Motor neuron (in vitro differentiated cells): ENCODE results near the gene ABCF2. TPM values are rescaled to one million over a fixed set of nuclear protein-coding genes. Genes with fewer than 3 reads are reported as not detected.

ENCODE experiments used
- ATAC-seq, 8 experiments: fragments of 200-7000 bp; cut with Tn5 transposase; replicated peaks in 6 of 8; 2 replicates each; pipeline ENCODE4 v1.8.0; 2021; ENCODE audit warnings: mild to moderate bottlenecking in 8 of 8, moderate library complexity in 8 of 8
- H3K27ac ChIP-seq, 2 donors: fragments of 250-450 bp; sonication (Bioruptor Pico); 2 replicates each; pipeline ENCODE4 v1.9.0; 2021; ENCODE audit warnings: antibody characterized with exemption in 2 of 2, mild to moderate bottlenecking in 2 of 2, moderate library complexity in 1 of 2
- H3K4me1 ChIP-seq, 2 donors: fragments of 250-450 bp; sonication (Bioruptor Pico); replicated peaks in 1 of 2; 2 replicates each; pipeline ENCODE4 v1.6.1; 2021; ENCODE audit warnings: antibody characterized with exemption in 2 of 2, mild to moderate bottlenecking in 2 of 2, moderate library complexity in 1 of 2
- H3K4me3 ChIP-seq, 5 donors: fragments of 250-450 bp; sonication (Bioruptor Pico); 2 replicates each; pipeline ENCODE4 v1.9.0; 2021; ENCODE audit warnings: antibody characterized with exemption in 5 of 5, mild to moderate bottlenecking in 5 of 5, moderate library complexity in 4 of 5
- WGBS, 10 experiments: fragments of 450-650 bp; shearing (Covaris generic); methylation state at CpG; one replicate each; pipeline ENCODE4 v1.0.0; 2022; 5-methylcytosine and 5-hydroxymethylcytosine counted together
- in situ Hi-C, 9 experiments: fragments of 400-800 bp; cut with MboI; loops; one replicate each; pipeline ENCODE4 v1.15.0; 2021; ENCODE audit warnings: low sequenced_read_pairs in 9 of 9, low pct_unique_long_range_greater_than_20kb in 2 of 9; ENCODE audit not compliant: unreplicated experiment in 9 of 9
- total RNA-seq, 8 experiments: library from RNA; unstranded; fragments of 300-600 nt; gene quantifications; 2 replicates each; pipeline versions ENCODE4 v1.2.3 to v1.2.4, GENCODE V29; 2022

The ABCF2 gene
- total RNA-seq, 8 experiments from 2014 or later = 22.1 to 77.3 (median 43.9) TPM

- in situ Hi-C loops = no loop called here
- Histone ChIP-seq H3K27ac (no peak overlapping the region), H3K4me3 (no peak overlapping the region), H3K4me1 (no peaks in the 10 kb centered on the region)
- 0 to 86% (median 62%) methylated on average over 1 to 7 of the region's 10 CpGs; no CpG with 5 or more reads in 3 of the 10 experiments for WGBS, 10 experiments
- ATAC-seq = peak in 3 of 8 experiments; percentile 36 to 59 (median 50)
Measured at GRCh38 chr7:151261529-151261928, 34.5 kb upstream of the ABCF2 start.

DNA sequence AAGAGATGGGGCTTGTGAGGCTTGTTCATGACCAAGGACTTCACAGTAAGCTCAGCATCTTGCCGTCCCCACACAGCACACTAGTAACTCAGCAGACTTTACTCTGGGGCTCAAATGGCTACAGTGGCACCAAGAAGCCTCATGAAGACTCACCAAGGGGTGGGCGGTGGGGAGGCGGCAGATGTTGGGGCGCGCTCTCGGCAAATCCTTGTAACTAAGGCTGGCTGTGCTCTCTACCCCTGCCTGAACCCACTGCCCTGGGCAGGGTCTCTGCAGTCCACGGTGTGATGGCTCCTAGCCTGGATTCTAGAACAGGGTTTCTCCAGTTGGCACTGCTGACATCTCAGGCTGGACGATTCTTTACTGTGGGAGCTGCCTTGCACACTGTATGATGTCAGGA lies 33.9 kb upstream of the ABCF2 start:
- ATAC-seq = no peak
- Histone ChIP-seq H3K4me3 (no peak overlapping the region), H3K4me1 (no peaks in the 10 kb centered on the region), H3K27ac (no peak overlapping the region)
- WGBS, 10 experiments = 0 to 92% (median 75%) methylated on average over 1 to 4 of the region's 8 CpGs; no CpG with 5 or more reads in 5 of the 10 experiments
- in situ Hi-C loops = no loop called here

DNA sequence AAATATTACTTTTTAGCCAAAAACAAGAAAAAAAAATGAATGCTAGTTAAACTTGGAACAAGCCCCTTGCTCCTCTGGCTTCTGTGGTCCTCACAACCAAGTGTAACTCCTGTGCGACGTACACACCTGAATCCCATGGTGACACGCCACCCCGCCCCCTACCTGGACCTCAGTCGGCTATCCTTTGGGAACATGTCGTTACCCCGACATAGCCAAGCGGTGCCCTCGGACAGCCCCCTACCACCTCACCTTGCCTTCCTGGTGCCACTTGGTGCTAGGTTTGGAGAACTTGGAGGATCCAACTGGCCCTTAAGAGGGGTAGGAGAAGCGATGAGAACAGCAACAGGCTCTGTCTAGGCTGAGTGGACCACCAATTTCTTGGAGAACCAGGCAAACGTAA lies 33.5 kb upstream of the ABCF2 start:
- in situ Hi-C loops = no loop called here
- Histone ChIP-seq H3K4me1 (no peaks in the 10 kb centered on the region), H3K27ac (no peak overlapping the region), H3K4me3 (no peak overlapping the region)
- WGBS, 10 experiments = 82 to 93% (median 88%) methylated on average over 3 to 10 of the region's 11 CpGs; no CpG with 5 or more reads in 5 of the 10 experiments
- ATAC-seq = no peak

- Histone ChIP-seq H3K27ac (no peak overlapping the region), H3K4me1 (peaks cover 6 to 7% of the 10 kb centered on the region in 2 donors), H3K4me3 (no peak overlapping the region)
- no peak for ATAC-seq
- WGBS, 10 experiments = 58 to 100% (median 95%) methylated on average over 2 to 3 of the region's 7 CpGs; no CpG with 5 or more reads in 6 of the 10 experiments
- in situ Hi-C loops = no loop called here
Measured at GRCh38 chr7:151257990-151258389, 31.0 kb upstream of the ABCF2 start.

- 0 to 88% (median 63%) methylated on average over 1 to 16 of the region's 16 CpGs; no CpG with 5 or more reads in 3 of the 10 experiments for WGBS, 10 experiments
- Histone ChIP-seq H3K4me3 (no peak overlapping the region), H3K4me1 (peaks cover 13 to 14% of the 10 kb centered on the region in 2 donors), H3K27ac (no peak overlapping the region)
- ATAC-seq = no peak
- in situ Hi-C loops = no loop called here
Measured at GRCh38 chr7:151256410-151257045, 29.5 kb upstream of the ABCF2 start.

GRCh38 chr7:151255390-151255789 lies 28.4 kb upstream of the ABCF2 start:
- Histone ChIP-seq H3K4me3 (no peak overlapping the region), H3K27ac (no peak overlapping the region), H3K4me1 (peaks cover 23 to 25% of the 10 kb centered on the region in 2 donors)
- ATAC-seq = no peak
- WGBS, 10 experiments = 23 to 100% (median 74%) methylated on average over 1 to 6 of the region's 7 CpGs; no CpG with 5 or more reads in 1 of the 10 experiments
- in situ Hi-C loops = no loop called here

DNA sequence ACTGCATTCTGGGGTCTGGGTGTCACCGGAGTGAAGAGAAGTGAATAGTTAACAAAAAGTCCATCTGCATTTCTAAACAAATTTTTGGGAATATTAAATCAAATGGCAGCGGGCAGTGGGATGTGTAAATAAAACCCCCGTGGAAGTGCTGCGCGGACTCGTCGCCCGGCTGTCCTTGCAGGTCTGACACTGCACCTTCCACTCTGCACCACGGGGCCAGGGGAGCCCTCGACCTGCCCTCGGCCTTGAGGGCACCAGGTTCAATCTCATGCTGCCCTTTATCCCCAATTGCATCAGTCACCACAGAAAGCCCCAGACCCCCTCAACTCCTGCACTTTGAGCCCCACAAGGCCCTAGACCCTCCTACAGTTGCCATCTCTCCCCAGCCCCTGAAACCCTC lies 27.8 kb upstream of the ABCF2 start:
- Histone ChIP-seq H3K27ac (no peak overlapping the region), H3K4me3 (no peak overlapping the region), H3K4me1 (peaks cover 27 to 30% of the 10 kb centered on the region in 2 donors)
- 75 to 100% (median 85%) methylated on average over 1 to 11 of the region's 11 CpGs; no CpG with 5 or more reads in 4 of the 10 experiments for WGBS, 10 experiments
- in situ Hi-C loops = no loop called here
- no peak for ATAC-seq

- H3K4me3 ChIP-seq = no peak overlapping the region
- ATAC-seq = no peak
- H3K4me1 ChIP-seq = peaks cover 33 to 35% of the 10 kb centered on the region in 2 donors
- 30 to 100% methylated on average over 1 to 2 of the region's 7 CpGs; no CpG with 5 or more reads in 8 of the 10 experiments for WGBS, 10 experiments
- H3K27ac ChIP-seq = no peak overlapping the region
- in situ Hi-C loops = no loop called here
Measured at GRCh38 chr7:151254316-151254715, 27.3 kb upstream of the ABCF2 start.

- in situ Hi-C loops = no loop called here
- no peak for ATAC-seq
- WGBS, 10 experiments = 25 to 100% (median 48%) methylated on average over 1 to 8 of the region's 17 CpGs; no CpG with 5 or more reads in 3 of the 10 experiments
- Histone ChIP-seq H3K27ac (peak overlapping the region; percentile 90), H3K4me1 (peaks cover 39 to 41% of the 10 kb centered on the region in 2 donors), H3K4me3 (peak overlapping the region in 2 of 5 donors; percentile 62 to 64)
Measured at GRCh38 chr7:151252961-151253711, 26.1 kb upstream of the ABCF2 start.

DNA sequence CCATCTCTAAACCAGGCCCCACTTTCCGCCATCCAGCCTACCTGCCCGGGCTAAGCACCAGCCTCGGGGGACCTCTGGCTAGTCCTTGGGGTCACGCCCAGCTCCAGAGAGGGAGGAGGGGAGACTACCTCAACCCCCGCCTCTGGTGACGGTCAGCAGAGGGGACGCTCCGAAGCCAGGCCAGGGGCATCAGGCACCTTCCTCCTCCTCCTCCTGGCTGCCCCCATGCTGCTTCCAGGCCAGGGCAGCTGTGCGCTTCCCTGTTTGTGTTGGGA lies 25.5 kb upstream of the ABCF2 start:
- Histone ChIP-seq H3K27ac (peak overlapping the region; percentile 90), H3K4me3 (peak overlapping the region; percentile 36 to 64 (median 43)), H3K4me1 (peaks cover 43 to 45% of the 10 kb centered on the region in 2 donors)
- 6 to 100% (median 45%) methylated on average over 1 to 6 of the region's 9 CpGs; no CpG with 5 or more reads in 5 of the 10 experiments for WGBS, 10 experiments
- no peak for ATAC-seq
- in situ Hi-C loops = no loop called here

DNA sequence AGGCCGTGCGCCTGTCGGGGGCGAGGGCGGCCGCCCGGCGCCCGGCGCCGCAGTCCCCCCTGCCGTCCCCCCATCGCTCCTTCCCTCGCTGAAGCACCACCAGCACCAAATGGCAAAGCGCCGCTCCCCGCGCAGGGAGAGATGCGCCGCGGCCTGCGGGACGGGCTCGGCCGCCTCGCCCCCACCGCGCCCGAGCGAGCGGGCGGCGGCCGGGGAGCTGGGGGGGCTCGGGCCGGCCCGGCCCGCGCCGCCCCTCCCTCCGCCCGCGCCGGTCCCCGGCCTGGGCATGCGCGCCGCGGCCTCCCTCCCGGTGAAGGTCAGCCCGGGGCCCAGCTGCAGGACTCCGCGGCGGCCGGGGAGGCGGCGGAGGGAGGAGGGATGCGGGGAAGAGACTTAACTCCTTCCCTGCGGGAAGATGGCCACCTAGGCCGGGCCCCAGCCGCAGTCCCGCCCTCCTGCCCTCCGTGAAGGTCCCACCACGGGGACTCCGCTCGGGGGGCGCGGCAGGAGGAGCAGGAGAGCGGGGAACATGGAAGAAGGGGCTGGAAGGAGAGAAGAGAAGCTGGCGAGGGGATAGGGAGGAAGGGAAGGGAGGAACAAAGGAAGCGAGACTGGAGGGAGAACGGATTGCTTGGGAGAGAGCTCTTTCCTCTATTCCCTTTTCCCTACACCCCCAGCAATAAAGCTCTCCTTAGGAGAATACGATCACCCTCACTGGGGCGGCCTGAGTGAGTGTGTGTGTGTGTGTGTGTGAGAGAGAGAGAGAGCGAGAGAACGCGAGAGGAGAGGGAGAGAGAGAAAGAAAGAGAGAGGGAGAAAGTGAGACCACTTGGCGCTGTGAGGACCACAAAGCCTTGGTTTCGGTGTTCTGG lies 24.9 kb upstream of the ABCF2 start:
- ATAC-seq = peak; percentile 57 to 77 (median 70)
- in situ Hi-C loops = no loop called here
- 0 to 16% (median 2%) methylated on average over 1 to 7 of the region's 79 CpGs; no CpG with 5 or more reads in 4 of the 10 experiments for whole genome bisulfite sequencing, 10 experiments
- H3K4me3 ChIP-seq = peak overlapping the region; percentile 36 to 64 (median 43)
- H3K4me1 ChIP-seq = peaks cover 49 to 51% of the 10 kb centered on the region in 2 donors
- peak overlapping the region; percentile 90 for H3K27ac ChIP-seq

DNA sequence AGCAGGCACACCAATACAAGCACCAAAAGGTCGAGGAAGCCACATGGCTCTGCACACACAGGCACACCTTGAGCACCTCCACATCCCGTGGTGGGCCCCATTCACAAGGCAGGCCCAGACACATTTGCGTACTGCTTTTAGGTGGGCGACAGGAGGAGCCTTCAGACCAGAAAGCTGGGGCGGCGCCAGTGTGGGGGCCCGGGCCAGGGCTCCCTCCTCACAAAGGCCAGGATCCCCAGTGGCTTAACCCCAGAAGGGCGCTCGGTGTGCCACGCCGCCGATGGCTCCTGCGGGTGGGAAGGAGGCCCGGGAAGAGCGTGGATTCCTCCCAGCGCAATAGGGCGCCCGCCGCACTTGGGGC lies 24.3 kb upstream of the ABCF2 start:
- Histone ChIP-seq H3K4me3 (peak overlapping the region; percentile 36 to 64 (median 43)), H3K4me1 (peaks cover 55 to 57% of the 10 kb centered on the region in 2 donors), H3K27ac (peak overlapping the region; percentile 90)
- WGBS, 10 experiments = 0 to 20% methylated on average over 1 to 2 of the region's 19 CpGs; no CpG with 5 or more reads in 8 of the 10 experiments
- in situ Hi-C loops = no loop called here
- no peak for ATAC-seq
